ENCODE measurements around the gene PCDHA4. TPM values are rescaled to one million over a fixed set of nuclear protein-coding genes. Genes with fewer than 3 reads are reported as not detected.

Gene PCDHA4
- total and polyA plus RNA-seq, 2 of the 8 experiments (the other 6 are each of a cell fraction or from before 2014, with no cell fraction given): 3.7 to 5.7 TPM

GRCh38 chr5:140840978-140841962 lies 34.4 kb downstream of the PCDHA4 start, which contains the start of gene PCDHA8:
Gene PCDHA8 (plus strand): TSS chr5:140841187. CDS start chr5:140841322, 135 bp downstream.
- H2AFZ ChIP-seq (ENCODE audit: low read length): no peak within 1 kb of the TSS
- peak in 1 of 2 experiments; percentile 84 for DNase-seq (ENCODE audit: low read depth in 1 of 2, low spot score in 2 of 2)
- no peaks in the 10 kb centered on the region for H3K79me2 ChIP-seq (ENCODE audit: control insufficient read depth in 1 of 2, insufficient read depth in 2 of 2, low read length in 2 of 2)
- TF ChIP-seq, protein P1, sequence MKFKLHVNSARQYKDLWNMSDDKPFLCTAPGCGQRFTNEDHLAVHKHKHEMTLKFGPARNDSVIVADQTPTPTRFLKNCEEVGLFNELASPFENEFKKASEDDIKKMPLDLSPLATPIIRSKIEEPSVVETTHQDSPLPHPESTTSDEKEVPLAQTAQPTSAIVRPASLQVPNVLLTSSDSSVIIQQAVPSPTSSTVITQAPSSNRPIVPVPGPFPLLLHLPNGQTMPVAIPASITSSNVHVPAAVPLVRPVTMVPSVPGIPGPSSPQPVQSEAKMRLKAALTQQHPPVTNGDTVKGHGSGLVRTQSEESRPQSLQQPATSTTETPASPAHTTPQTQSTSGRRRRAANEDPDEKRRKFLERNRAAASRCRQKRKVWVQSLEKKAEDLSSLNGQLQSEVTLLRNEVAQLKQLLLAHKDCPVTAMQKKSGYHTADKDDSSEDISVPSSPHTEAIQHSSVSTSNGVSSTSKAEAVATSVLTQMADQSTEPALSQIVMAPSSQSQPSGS (IDR thresholded peaks at IDR 0.05; ENCODE audit: low read length): no peak
- TF ChIP-seq RAD21 (IDR thresholded peaks at IDR 0.05 in 1 of 2, conservative IDR thresholded peaks at IDR 0.05 in 1 of 2; ENCODE audit: low read depth in 2 of 2, low read length in 2 of 2): peak; percentile 70 to 76
- TF ChIP-seq POU5F1 (IDR thresholded peaks at IDR 0.05; ENCODE audit: low read depth, low read length): no peak
- TF ChIP-seq GABPA (IDR thresholded peaks at IDR 0.05; ENCODE audit: borderline replicate concordance, insufficient read depth, low read length): no peak
- TF ChIP-seq POLR2A (IDR thresholded peaks at IDR 0.05; ENCODE audit: control extremely low read depth in 1 of 2, low read depth in 2 of 2, low read length in 2 of 2): no peak
- TF ChIP-seq KDM1A (IDR thresholded peaks at IDR 0.05; ENCODE audit: borderline replicate concordance, low read length): no peak
- TF ChIP-seq EZH2 (IDR thresholded peaks at IDR 0.05; ENCODE audit: low read depth, low read length, severe bottlenecking): no peak

More at GRCh38 chr5:140840978-140841962, 34.4 kb downstream of the PCDHA4 start, which contains the start of gene PCDHA8:
- CTCF ChIA-PET (ENCODE audit: partially characterized antibody): interaction anchor here (0.6 to 4.7 kb wide), 52 partner anchors 9 to 382 kb away, joined by 3 to 122 read pairs (median 5); partner anchors contain the start of genes PCDHA1, PCDHA10, PCDHA11 and PCDHA12
- peaks cover 0 to 3% (median 0%) of the 10 kb centered on the region in 4 experiments; a peak in 3 of 8 replicates for H3K36me3 ChIP-seq (ENCODE audit: control insufficient read depth in 2 of 4, insufficient read depth in 4 of 4, low read length in 3 of 4)
- no peak within 1 kb of the TSS for H3K14ac ChIP-seq (ENCODE audit: insufficient read length)
- peak within 1 kb of the TSS in 1 of 2 experiments; percentile 43; a peak in 1 of 4 replicates for H3K4me2 ChIP-seq (ENCODE audit: insufficient read depth in 1 of 2, low read depth in 2 of 2, low read length in 2 of 2)
- no peaks in the 10 kb centered on the region for H3K27me3 ChIP-seq (replicated peaks in 1 of 4; ENCODE audit: control insufficient read depth in 3 of 4, extremely low read depth in 1 of 4, insufficient read depth in 3 of 4, low read length in 3 of 4)
- H3K27ac ChIP-seq (ENCODE audit: low read depth, low read length): no peak within 1 kb of the TSS
- H3K56ac ChIP-seq (replicated peaks; ENCODE audit: insufficient read length, low read depth, low read length): no peak within 1 kb of the TSS
- no peak within 1 kb of the TSS for H4K91ac ChIP-seq (replicated peaks; ENCODE audit: insufficient read length, low read length)
- H3K9me3 ChIP-seq (ENCODE audit: insufficient read depth in 2 of 2, low read depth in 1 of 2, low read length in 1 of 2): peaks cover 0 to 2% of the 10 kb centered on the region in 2 experiments; a peak in 1 of 4 replicates
- no peak within 1 kb of the TSS for H3K9ac ChIP-seq (replicated peaks in 1 of 4; ENCODE audit: extremely low read depth in 1 of 4, low read depth in 3 of 4, low read length in 3 of 4)
- POLR2A ChIA-PET (ENCODE audit: partially characterized antibody): interaction anchor here (0.6 to 1.8 kb wide), 6 partner anchors 13 to 199 kb away, joined by 3 to 10 read pairs (median 4); partner anchors contain the start of genes PCDHA10, PCDHA11 and PCDHA6
- no peak within 1 kb of the TSS for H2AK5ac ChIP-seq (ENCODE audit: low read depth, low read length)
- H2BK120ac ChIP-seq (replicated peaks; ENCODE audit: low read depth, low read length): no peak within 1 kb of the TSS
- no peaks in the 10 kb centered on the region for H4K20me1 ChIP-seq (replicated peaks in 1 of 2; ENCODE audit: control insufficient read depth in 1 of 2, insufficient read depth in 2 of 2, low read length in 2 of 2)
- 57% methylated on average over 47 of the region's 47 CpGs; no CpG with 5 or more reads in 1 of the 2 experiments for WGBS, 2 experiments (ENCODE audit: extremely low coverage in 1 of 2, insufficient coverage in 1 of 2, insufficient read length in 1 of 2, insufficient replicate concordance in 2 of 2, low coverage in 1 of 2, low lambda C conversion rate in 2 of 2, missing lambda C conversion rate in 1 of 2)
- no peak within 1 kb of the TSS for H3K4ac ChIP-seq (replicated peaks; ENCODE audit: insufficient read length, low read depth, low read length)
- FAIRE-seq: peak; percentile 57
- no peak within 1 kb of the TSS for H2BK20ac ChIP-seq (ENCODE audit: low read length)
- no peak within 1 kb of the TSS for H2BK12ac ChIP-seq (ENCODE audit: low read depth, low read length)
- peak within 1 kb of the TSS in 3 of 4 experiments; percentile 29 to 47 (median 29); a peak in 4 of 8 replicates for H3K4me3 ChIP-seq (ENCODE audit: extremely low read depth in 1 of 4, insufficient read depth in 2 of 4, low read depth in 3 of 4, low read length in 4 of 4)
- H3K18ac ChIP-seq (ENCODE audit: extremely low read depth, low read length): no peak within 1 kb of the TSS
- H3K23ac ChIP-seq (ENCODE audit: insufficient read length): no peak within 1 kb of the TSS
- H2BK5ac ChIP-seq (ENCODE audit: low read depth, low read length): no peak within 1 kb of the TSS
- H4K8ac ChIP-seq (ENCODE audit: extremely low read depth, insufficient read depth, low read length): no peak within 1 kb of the TSS
- H2BK15ac ChIP-seq (ENCODE audit: low read length): no peak within 1 kb of the TSS
- no peak within 1 kb of the TSS for H4K5ac ChIP-seq (ENCODE audit: insufficient read length, low read depth, low read length)
- H3K23me2 ChIP-seq (ENCODE audit: low read depth, low read length): no peaks in the 10 kb centered on the region
- H3K79me1 ChIP-seq (ENCODE audit: low read depth, low read length): no peaks in the 10 kb centered on the region
- H3K4me1 ChIP-seq (replicated peaks in 1 of 4; ENCODE audit: control insufficient read depth in 3 of 4, insufficient read depth in 4 of 4, low read length in 3 of 4): no peaks in the 10 kb centered on the region
